ENCODE measurements around the gene OSCAR. TPM values are rescaled to one million over a fixed set of nuclear protein-coding genes. Genes with fewer than 3 reads are reported as not detected.

The OSCAR gene
- total RNA-seq, 1 donor from 2014 or later, result 59.5 TPM

- ATAC-seq (peak; percentile 95), DNase-seq (peak; percentile 97)
- intact Hi-C loops (cut with DNase I), result no loop called here
- peak within 1 kb of the TSS; percentile 90 for H3K27ac ChIP-seq
- peaks cover 37% of the 10 kb centered on the region for H3K36me3 ChIP-seq
- H3K27me3 ChIP-seq, result no peaks in the 10 kb centered on the region
- no peaks in the 10 kb centered on the region for H3K9me3 ChIP-seq
- H3K4me1 ChIP-seq, result peaks cover 22% of the 10 kb centered on the region
- H3K4me3 ChIP-seq, result peak within 1 kb of the TSS; percentile 97
- TF ChIP-seq CTCF (IDR thresholded peaks at IDR 0.05), result no peak
These were observed 14.8 kb upstream of the OSCAR start, which contains the start of the genes PRPF31 and TFPT for GRCh38 chr19:54115109-54116063. Gene PRPF31, plus strand, starts transcription at chr19:54115754. Its CDS starts 2,525 bp downstream, at chr19:54118279. Gene TFPT, minus strand, starts transcription at chr19:54115657. Its CDS starts 388 bp downstream, at chr19:54115269.

DNA sequence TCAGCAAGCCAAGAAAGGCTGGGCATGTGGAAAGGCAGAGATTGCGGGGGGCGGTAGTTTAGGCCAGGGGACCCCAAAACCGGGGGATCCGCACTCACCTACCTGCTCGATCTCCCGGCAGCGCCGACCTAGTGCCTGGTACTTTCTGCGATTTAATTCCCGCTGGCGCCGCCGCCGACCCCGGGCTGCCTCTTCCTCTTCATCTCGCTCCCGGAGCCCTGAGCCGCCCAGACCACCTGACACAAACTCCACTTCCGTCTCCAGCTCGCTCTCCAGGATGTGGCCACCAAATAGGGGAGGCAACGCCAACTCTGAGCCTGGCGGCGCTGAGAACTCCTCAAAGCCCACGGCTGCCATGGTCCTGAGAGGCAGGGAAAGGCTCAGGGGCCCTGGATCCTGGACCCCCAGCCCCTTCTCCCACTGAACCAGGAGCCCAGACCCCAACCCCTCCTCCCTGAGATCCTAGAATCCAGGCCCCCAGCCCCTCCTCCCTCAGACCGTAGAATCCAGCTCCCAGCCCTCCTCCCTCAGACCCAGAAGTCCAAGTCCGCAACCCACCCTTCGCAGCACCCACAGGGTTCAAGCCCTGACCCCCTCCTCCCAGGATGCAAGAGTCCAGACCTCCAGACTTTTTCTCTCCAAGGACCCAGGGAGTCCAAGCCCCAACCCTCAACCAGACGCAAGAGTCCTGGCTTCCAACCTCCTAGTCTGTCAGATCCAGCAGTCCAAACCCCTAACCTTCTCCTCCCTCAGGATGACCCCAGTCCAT is 13.9 kb upstream of the OSCAR start:
- no peak for TF ChIP-seq CTCF (IDR thresholded peaks at IDR 0.05)
- Histone ChIP-seq H3K9me3 (no peaks in the 10 kb centered on the region), H3K36me3 (peaks cover 37% of the 10 kb centered on the region), H3K27me3 (no peaks in the 10 kb centered on the region), H3K4me1 (peaks cover 22% of the 10 kb centered on the region), H3K27ac (peak overlapping the region; percentile 90), H3K4me3 (peak overlapping the region; percentile 97)
- intact Hi-C loops (cut with DNase I), result no loop called here
- ATAC-seq, result peak; percentile 62
- peak; percentile 76 for DNase-seq

DNA sequence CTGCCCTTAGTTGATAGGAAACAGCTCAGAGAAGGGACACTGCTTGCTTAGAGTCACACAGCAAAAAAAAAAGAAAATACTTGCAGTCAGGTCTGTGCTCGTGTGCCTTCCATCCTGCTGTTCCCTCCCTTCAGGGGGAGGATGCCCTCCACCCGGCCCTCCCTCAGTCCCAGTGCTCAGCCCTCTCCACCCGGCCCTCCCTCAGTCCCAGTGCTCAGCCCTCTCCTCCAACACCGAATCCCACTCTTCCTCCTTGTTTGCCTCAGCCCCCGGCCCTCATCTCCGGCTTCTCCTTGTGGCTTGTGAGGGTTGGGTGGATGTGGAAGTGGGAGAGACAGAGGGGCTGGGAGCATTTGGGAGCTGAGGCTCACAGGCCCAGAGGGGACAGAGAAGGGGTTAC is 9.0 kb upstream of the OSCAR start:
- H3K4me3 ChIP-seq, result no peak overlapping the region
- peaks cover 64% of the 10 kb centered on the region for H3K36me3 ChIP-seq
- no peak for TF ChIP-seq CTCF (IDR thresholded peaks at IDR 0.05)
- H3K4me1 ChIP-seq, result peaks cover 11% of the 10 kb centered on the region
- DNase-seq (no peak), ATAC-seq (no peak)
- H3K9me3 ChIP-seq, result no peaks in the 10 kb centered on the region
- H3K27me3 ChIP-seq, result no peaks in the 10 kb centered on the region
- intact Hi-C loops (cut with DNase I), result no loop called here
- no peak overlapping the region for H3K27ac ChIP-seq

DNA sequence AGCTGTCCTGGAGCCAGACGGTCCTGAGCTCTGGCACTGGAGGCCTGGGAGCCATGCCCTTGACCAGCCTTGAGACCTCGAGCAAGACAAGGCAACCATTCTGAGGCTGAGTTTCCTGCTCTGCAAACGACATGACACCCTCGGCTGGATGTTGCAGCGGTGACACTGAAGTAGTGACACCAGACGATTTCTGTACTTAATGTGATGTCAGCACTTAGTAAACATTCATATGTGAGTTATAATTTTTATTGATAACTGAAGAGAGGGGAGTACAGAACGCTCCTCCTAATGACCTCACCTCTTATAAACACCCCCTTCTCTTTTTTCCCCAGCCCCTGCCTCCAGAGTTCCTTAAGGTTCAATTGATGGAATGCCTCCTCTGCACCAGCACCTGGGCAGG is 7.9 kb upstream of the OSCAR start:
- Histone ChIP-seq H3K4me1 (peaks cover 7% of the 10 kb centered on the region), H3K27ac (no peak overlapping the region), H3K4me3 (no peak overlapping the region), H3K36me3 (peaks cover 60% of the 10 kb centered on the region), H3K27me3 (no peaks in the 10 kb centered on the region), H3K9me3 (no peaks in the 10 kb centered on the region)
- ATAC-seq (no peak), DNase-seq (no peak)
- TF ChIP-seq CTCF (IDR thresholded peaks at IDR 0.05), result no peak
- intact Hi-C loops (cut with DNase I), result no loop called here

GRCh38 chr19:54107876-54108490 is 7.4 kb upstream of the OSCAR start:
- ATAC-seq, result no peak
- H3K9me3 ChIP-seq, result no peaks in the 10 kb centered on the region
- H3K27me3 ChIP-seq, result no peaks in the 10 kb centered on the region
- peaks cover 60% of the 10 kb centered on the region for H3K36me3 ChIP-seq
- DNase-seq, result no peak
- H3K4me1 ChIP-seq, result peaks cover 11% of the 10 kb centered on the region
- no peak for TF ChIP-seq CTCF (IDR thresholded peaks at IDR 0.05)
- H3K27ac ChIP-seq, result no peak overlapping the region
- H3K4me3 ChIP-seq, result no peak overlapping the region
- intact Hi-C loops (cut with DNase I), result no loop called here
